H9 (cell line): Measurements from ENCODE around the gene LYRM9. TPM values are rescaled to one million over a fixed set of nuclear protein-coding genes. Genes with fewer than 3 reads are reported as not detected.
"Not testable (repeated sequence)": the region's sequence is repeated elsewhere in the genome, so short reads cannot be mapped to it uniquely, and the experiment has no call there.

Experiments
- DNase-seq: peaks from one replicate; pipeline ENCODE4 v3.0.0-alpha.2; 2017
- H2AFZ ChIP-seq: one replicate; pipeline ENCODE4 v1.6.1; 2013; ENCODE audit warnings: mild to moderate bottlenecking, low read length, control low read depth, moderate library complexity
- H2AK5ac ChIP-seq: 2 replicates; pipeline ENCODE4 v1.6.1; 2013; ENCODE audit warnings: low read length, control low read depth, mixed read lengths; ENCODE audit not compliant: insufficient read length
- H2BK120ac ChIP-seq: one replicate; pipeline ENCODE4 v1.6.1; 2013; ENCODE audit warnings: low read depth, mild to moderate bottlenecking, low read length, control low read depth, inconsistent platforms; ENCODE audit not compliant: poor library complexity, severe bottlenecking
- H2BK12ac ChIP-seq: 2 replicates; pipeline ENCODE4 v1.6.1; 2013; ENCODE audit warnings: low read length, control low read depth, mixed read lengths, low read depth; ENCODE audit not compliant: insufficient read length
- H2BK15ac ChIP-seq: 2 replicates; pipeline ENCODE4 v1.6.1; 2013; ENCODE audit warnings: low read depth, low read length, control low read depth
- H2BK20ac ChIP-seq: one replicate; pipeline ENCODE4 v1.6.1; 2013; ENCODE audit warnings: low read depth, mild to moderate bottlenecking, low read length, control low read depth, inconsistent platforms; ENCODE audit not compliant: poor library complexity, severe bottlenecking
- H2BK5ac ChIP-seq: 2 replicates; pipeline ENCODE4 v1.6.1; 2013; ENCODE audit warnings: low read length, control low read depth, mixed read lengths; ENCODE audit not compliant: insufficient read length
- H3K14ac ChIP-seq: 2 replicates; pipeline ENCODE4 v1.6.1; 2013; ENCODE audit warnings: low read length, control low read depth; ENCODE audit not compliant: insufficient read depth
- H3K18ac ChIP-seq: 2 replicates; pipeline ENCODE4 v1.6.1; 2013; ENCODE audit warnings: low read depth, mild to moderate bottlenecking, mixed read lengths, low read length, control low read depth; ENCODE audit not compliant: insufficient read length
- H3K23ac ChIP-seq: 2 replicates; pipeline ENCODE4 v1.6.1; 2013; ENCODE audit warnings: low read length, control low read depth, mixed read lengths, low read depth; ENCODE audit not compliant: insufficient read length
- H3K23me2 ChIP-seq: 2 replicates; pipeline ENCODE4 v1.6.1; 2013; ENCODE audit warnings: low read depth, mild to moderate bottlenecking, mixed read lengths, low read length, control low read depth; ENCODE audit not compliant: insufficient read length, poor library complexity, severe bottlenecking
- H3K27ac ChIP-seq: 2 replicates; pipeline ENCODE4 v1.5.1; 2013; ENCODE audit warnings: low read length, control low read depth, mixed read lengths, low read depth; ENCODE audit not compliant: insufficient read length
- H3K27me3 ChIP-seq: 2 replicates; pipeline ENCODE4 v1.6.1; 2013; ENCODE audit warnings: low read length, control low read depth, inconsistent platforms; ENCODE audit not compliant: insufficient read depth
- H3K4ac ChIP-seq: 2 replicates; pipeline ENCODE4 v1.6.1; 2013; ENCODE audit warnings: low read depth, mild to moderate bottlenecking, control low read depth, inconsistent platforms, low read length, moderate library complexity
- H3K4me1 ChIP-seq: 2 replicates; pipeline ENCODE4 v1.6.1; 2013; ENCODE audit warnings: low read length, control low read depth, inconsistent platforms; ENCODE audit not compliant: insufficient read depth
- H3K4me2 ChIP-seq: 2 replicates; pipeline ENCODE4 v1.6.1; 2013; ENCODE audit warnings: low read length, control low read depth, mixed read lengths; ENCODE audit not compliant: insufficient read length, insufficient read depth
- H3K56ac ChIP-seq: 2 replicates; pipeline ENCODE4 v1.6.1; 2013; ENCODE audit warnings: low read depth, mild to moderate bottlenecking, mixed read lengths, low read length, control low read depth; ENCODE audit not compliant: insufficient read length
- H3K79me1 ChIP-seq: 2 replicates; pipeline ENCODE4 v1.6.1; 2013; ENCODE audit warnings: low read depth, mild to moderate bottlenecking, moderate library complexity, low read length, control low read depth, inconsistent platforms; ENCODE audit not compliant: insufficient read depth, poor library complexity, severe bottlenecking
- H3K79me2 ChIP-seq: 2 replicates; pipeline ENCODE4 v1.6.1; 2013; ENCODE audit warnings: low read length, control low read depth, inconsistent platforms; ENCODE audit not compliant: insufficient read depth
- H3K9ac ChIP-seq: 2 replicates; pipeline ENCODE4 v1.6.1; 2013; ENCODE audit warnings: low read length, control low read depth, mixed read lengths; ENCODE audit not compliant: insufficient read length; ENCODE audit errors: extremely low read depth
- H3K9me3 ChIP-seq: one replicate; pipeline ENCODE4 v1.6.1; 2013; ENCODE audit warnings: low read depth, low read length, inconsistent platforms; ENCODE audit not compliant: control insufficient read depth
- H3T11ph ChIP-seq: one replicate; pipeline ENCODE4 v1.6.1; 2013; ENCODE audit warnings: mild to moderate bottlenecking, low read length, control low read depth, inconsistent platforms
- H4K20me1 ChIP-seq: one replicate; pipeline ENCODE4 v1.6.1; 2013; ENCODE audit not compliant: control insufficient read depth, insufficient read length, insufficient read depth
- H4K5ac ChIP-seq: 2 replicates; pipeline ENCODE4 v1.6.1; 2013; ENCODE audit warnings: low read depth, mild to moderate bottlenecking, mixed read lengths, low read length, control low read depth; ENCODE audit not compliant: insufficient read length
- H4K8ac ChIP-seq: replicated peaks from 2 replicates; pipeline ENCODE4 v1.6.1; 2013; ENCODE audit warnings: low read length, control low read depth, mixed read lengths, low read depth; ENCODE audit not compliant: insufficient read length
- H4K91ac ChIP-seq: 2 replicates; pipeline ENCODE4 v1.6.1; 2013; ENCODE audit warnings: low read depth, mild to moderate bottlenecking, moderate library complexity, mixed read lengths, low read length, control low read depth; ENCODE audit not compliant: insufficient read length
- H3K27ac Mint-ChIP-seq, 3 experiments: 2 replicates in 2 of 3; 3 replicates in 1 of 3; pipeline ENCODE4 v1.8.0; 2020 to 2021; ENCODE audit warnings: mixed read lengths in 3 of 3, mild to moderate bottlenecking in 1 of 3, moderate library complexity in 1 of 3
- H3K27me3 Mint-ChIP-seq: 2 replicates; pipeline ENCODE4 v1.8.0; 2021; ENCODE audit warnings: low read depth, mild to moderate bottlenecking, moderate library complexity, mixed read lengths
- H3K36me3 Mint-ChIP-seq, 3 experiments: 2 replicates in 2 of 3; 3 replicates in 1 of 3; pipeline ENCODE4 v1.8.0; 2020 to 2021; ENCODE audit warnings: low read depth in 3 of 3, mixed read lengths in 3 of 3; ENCODE audit not compliant: insufficient read depth in 1 of 3
- H3K4me1 Mint-ChIP-seq, 2 experiments: 2 replicates each; pipeline ENCODE4 v1.8.0; 2020; ENCODE audit warnings: mixed read lengths in 2 of 2
- H3K4me3 Mint-ChIP-seq, 2 experiments: 2 replicates in 1 of 2; 3 replicates in 1 of 2; pipeline ENCODE4 v1.8.0; 2020 to 2021; ENCODE audit warnings: mild to moderate bottlenecking in 2 of 2, mixed read lengths in 2 of 2, moderate library complexity in 1 of 2
- H3K9me3 Mint-ChIP-seq, 2 experiments: 2 replicates in 1 of 2; 3 replicates in 1 of 2; pipeline ENCODE4 v1.8.0; 2020; ENCODE audit warnings: mild to moderate bottlenecking in 2 of 2, mixed read lengths in 2 of 2, moderate library complexity in 1 of 2
- WGBS: extraction: QIAGEN DNeasy Blood & Tissue Kit; methylation state at CpG from one replicate; pipeline ENCODE4 v1.1.7; 2013; ENCODE audit warnings: missing lambda C conversion rate, low lambda C conversion rate, mixed read lengths; ENCODE audit not compliant: insufficient read length; ENCODE audit errors: extremely low coverage; 5-methylcytosine and 5-hydroxymethylcytosine counted together
- total RNA-seq: library from RNA; stranded (reverse); gene quantifications from 2 replicates; pipeline ENCODE4 v1.2.1, GENCODE V29; 2021
- TF ChIP-seq, protein P1 (sequence below): fragments of 200-600 bp; sonication (generic); conservative IDR thresholded peaks from 3 replicates; pipeline ENCODE4 v1.8.0; 2021; ENCODE audit warnings: antibody characterized with exemption, mild to moderate bottlenecking

The LYRM9 gene
- total RNA-seq, 1 experiment from 2014 or later: 2.2 TPM

DNA sequence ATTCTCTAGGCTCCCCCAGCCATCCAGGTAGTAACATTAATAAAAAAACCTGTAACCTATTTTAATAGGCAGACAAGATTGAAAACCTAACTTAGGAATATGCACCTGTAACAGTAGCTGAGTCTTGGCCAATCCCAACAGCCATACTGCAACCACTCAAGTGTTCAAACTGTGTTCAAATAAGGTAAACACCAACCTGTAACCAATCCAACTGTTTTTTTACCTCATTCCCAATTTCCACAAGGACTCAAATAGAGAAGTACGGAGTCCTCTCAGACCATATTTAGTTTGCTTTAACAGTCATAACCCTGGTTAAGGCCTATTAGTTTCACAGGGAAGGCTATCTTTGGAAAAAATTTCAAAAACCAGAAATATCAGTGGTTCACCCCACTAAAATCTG is 52.5 kb downstream of the LYRM9 start:
- no peak for DNase-seq
- no peaks in the 10 kb centered on the region for H3K79me1 ChIP-seq
- H4K5ac ChIP-seq: no peak overlapping the region
- H2BK15ac ChIP-seq: no peak overlapping the region
- H3K27ac ChIP-seq: no peak overlapping the region
- WGBS: no CpG with 5 or more reads among the region's 1 CpG
- H3K18ac ChIP-seq: no peak overlapping the region
- H3K4me1 Mint-ChIP-seq: peaks cover 0 to 3% of the 10 kb centered on the region in 2 experiments; a peak in 2 of 4 replicates
- no peaks in the 10 kb centered on the region for H3K9me3 ChIP-seq
- no peaks in the 10 kb centered on the region for H3K79me2 ChIP-seq
- H3K4me1 ChIP-seq: no peaks in the 10 kb centered on the region; the same call in 1 of the 2 replicates
- H3K27ac Mint-ChIP-seq: no peak overlapping the region
- no peak overlapping the region for H2BK12ac ChIP-seq
- H3K23me2 ChIP-seq: no peaks in the 10 kb centered on the region
- no peak overlapping the region for H3K4ac ChIP-seq
- H4K91ac ChIP-seq: no peak overlapping the region
- H3K9me3 Mint-ChIP-seq: no peaks in the 10 kb centered on the region
- no peak overlapping the region for H2AK5ac ChIP-seq
- TF ChIP-seq, protein P1, sequence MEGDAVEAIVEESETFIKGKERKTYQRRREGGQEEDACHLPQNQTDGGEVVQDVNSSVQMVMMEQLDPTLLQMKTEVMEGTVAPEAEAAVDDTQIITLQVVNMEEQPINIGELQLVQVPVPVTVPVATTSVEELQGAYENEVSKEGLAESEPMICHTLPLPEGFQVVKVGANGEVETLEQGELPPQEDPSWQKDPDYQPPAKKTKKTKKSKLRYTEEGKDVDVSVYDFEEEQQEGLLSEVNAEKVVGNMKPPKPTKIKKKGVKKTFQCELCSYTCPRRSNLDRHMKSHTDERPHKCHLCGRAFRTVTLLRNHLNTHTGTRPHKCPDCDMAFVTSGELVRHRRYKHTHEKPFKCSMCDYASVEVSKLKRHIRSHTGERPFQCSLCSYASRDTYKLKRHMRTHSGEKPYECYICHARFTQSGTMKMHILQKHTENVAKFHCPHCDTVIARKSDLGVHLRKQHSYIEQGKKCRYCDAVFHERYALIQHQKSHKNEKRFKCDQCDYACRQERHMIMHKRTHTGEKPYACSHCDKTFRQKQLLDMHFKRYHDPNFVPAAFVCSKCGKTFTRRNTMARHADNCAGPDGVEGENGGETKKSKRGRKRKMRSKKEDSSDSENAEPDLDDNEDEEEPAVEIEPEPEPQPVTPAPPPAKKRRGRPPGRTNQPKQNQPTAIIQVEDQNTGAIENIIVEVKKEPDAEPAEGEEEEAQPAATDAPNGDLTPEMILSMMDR: no peak
- H3K36me3 Mint-ChIP-seq: no peaks in the 10 kb centered on the region
- no peak overlapping the region for H2AFZ ChIP-seq
- H3K27me3 Mint-ChIP-seq: no peaks in the 10 kb centered on the region
- no peak overlapping the region for H2BK120ac ChIP-seq
- H2BK20ac ChIP-seq: no peak overlapping the region
- no peak overlapping the region for H3K56ac ChIP-seq
- H3K4me2 ChIP-seq: no peak overlapping the region
- no peak overlapping the region for H2BK5ac ChIP-seq
- H3K14ac ChIP-seq: no peak overlapping the region
- no peak overlapping the region for H3K4me3 Mint-ChIP-seq
- H4K8ac ChIP-seq: no peak overlapping the region
- H3K9ac ChIP-seq: no peak overlapping the region
- no peaks in the 10 kb centered on the region for H4K20me1 ChIP-seq
- no peak overlapping the region for H3K23ac ChIP-seq
- H3K27me3 ChIP-seq: no peaks in the 10 kb centered on the region
- H3T11ph ChIP-seq: no peak overlapping the region

DNA sequence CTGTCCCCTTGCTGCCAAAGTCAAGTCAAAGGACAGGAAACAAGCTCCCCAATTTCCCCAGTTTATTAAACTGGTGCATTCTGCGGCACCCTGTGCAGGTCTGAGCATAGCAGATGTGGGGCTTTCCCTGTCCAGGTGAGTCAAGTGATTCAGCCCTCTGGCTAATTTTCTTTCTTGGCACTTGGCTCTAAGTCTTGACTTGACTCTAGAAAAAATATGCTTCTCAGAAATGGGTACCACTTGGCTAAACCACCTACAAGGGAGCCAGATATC is 52.8 kb downstream of the LYRM9 start:
- not testable (repeated sequence) for H3K23me2 ChIP-seq, H2AFZ ChIP-seq, H3K79me1 ChIP-seq, H3K4me1 Mint-ChIP-seq, H4K91ac ChIP-seq, H3K4me2 ChIP-seq, H3K36me3 Mint-ChIP-seq, H4K5ac ChIP-seq, H3K27me3 Mint-ChIP-seq, H2BK5ac ChIP-seq, H3K27ac Mint-ChIP-seq, H3T11ph ChIP-seq, H3K27ac ChIP-seq, H2BK15ac ChIP-seq, H3K27me3 ChIP-seq, H3K79me2 ChIP-seq, H3K23ac ChIP-seq, H3K9ac ChIP-seq, H2BK12ac ChIP-seq, H3K4me1 ChIP-seq, H3K4me3 Mint-ChIP-seq, H4K20me1 ChIP-seq, H2BK20ac ChIP-seq, H3K4ac ChIP-seq, DNase-seq, H3K18ac ChIP-seq, H2BK120ac ChIP-seq, H2AK5ac ChIP-seq, H3K14ac ChIP-seq, H3K9me3 Mint-ChIP-seq, H4K8ac ChIP-seq, H3K56ac ChIP-seq, H3K9me3 ChIP-seq
- WGBS: no CpG with 5 or more reads among the region's 1 CpG
